ENCODE data around the gene PFDN2.
"Not testable (repeated sequence)": the region's sequence is repeated elsewhere in the genome, so short reads cannot be mapped to it uniquely, and the experiment has no call there.

The PFDN2 gene

DNA sequence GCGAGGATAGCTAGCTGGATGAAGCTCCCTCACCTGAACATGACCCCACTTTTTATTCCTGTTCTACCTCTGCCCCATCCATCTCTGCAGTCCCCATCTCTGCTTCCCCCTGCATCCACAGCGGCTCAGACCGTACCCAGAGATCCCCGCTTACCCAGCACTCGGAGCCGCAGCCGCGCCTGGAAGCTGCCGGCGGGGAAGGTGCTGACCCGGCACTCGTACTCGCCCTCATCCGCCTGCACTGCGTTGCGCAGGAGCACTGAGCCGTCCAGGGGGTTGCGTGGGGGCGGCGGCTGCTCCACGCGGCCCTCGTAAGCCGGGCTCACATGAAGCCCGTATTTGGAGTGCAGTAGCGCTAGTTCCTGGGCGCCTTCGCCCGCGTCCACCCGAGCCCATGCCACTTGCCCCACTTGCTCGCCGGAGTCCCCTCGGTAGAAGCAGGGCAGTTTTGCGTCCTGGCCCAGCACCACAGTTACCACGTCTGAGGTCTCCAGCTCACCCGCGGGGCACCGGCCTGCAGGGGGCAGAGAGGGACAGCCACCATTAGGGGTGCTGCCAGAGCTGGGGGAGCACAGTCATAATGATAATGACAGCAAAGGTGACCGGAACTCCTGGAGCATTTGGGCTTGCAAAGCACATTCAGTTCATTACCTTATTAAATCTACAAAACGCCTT lies 38.3 kb downstream of the PFDN2 start:
- no peak for DNase-seq

DNA sequence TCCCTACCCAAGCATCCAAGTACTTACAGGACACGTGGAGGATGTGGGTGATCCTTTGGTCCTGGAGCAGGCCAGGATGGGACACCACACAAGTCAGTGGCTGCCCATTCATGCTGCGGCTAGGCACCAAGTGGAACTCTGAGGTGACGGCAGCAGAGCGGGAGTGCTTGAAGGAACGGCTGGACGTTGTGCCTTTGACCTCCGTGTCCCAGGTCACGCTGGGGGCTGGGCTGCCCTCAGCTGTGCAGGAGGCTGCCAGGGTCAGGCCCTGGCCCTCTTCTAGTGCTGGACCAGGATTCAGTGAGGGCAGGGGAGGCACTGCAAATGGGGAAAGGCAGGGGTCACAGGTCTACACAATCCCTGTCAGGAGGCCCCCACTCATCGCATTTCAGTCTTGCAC lies 40.4 kb downstream of the PFDN2 start:
- DNase-seq: no peak

- no peak for DNase-seq
These were observed 41.4 kb downstream of the PFDN2 start for GRCh38 chr1:161076410-161076809.

DNA sequence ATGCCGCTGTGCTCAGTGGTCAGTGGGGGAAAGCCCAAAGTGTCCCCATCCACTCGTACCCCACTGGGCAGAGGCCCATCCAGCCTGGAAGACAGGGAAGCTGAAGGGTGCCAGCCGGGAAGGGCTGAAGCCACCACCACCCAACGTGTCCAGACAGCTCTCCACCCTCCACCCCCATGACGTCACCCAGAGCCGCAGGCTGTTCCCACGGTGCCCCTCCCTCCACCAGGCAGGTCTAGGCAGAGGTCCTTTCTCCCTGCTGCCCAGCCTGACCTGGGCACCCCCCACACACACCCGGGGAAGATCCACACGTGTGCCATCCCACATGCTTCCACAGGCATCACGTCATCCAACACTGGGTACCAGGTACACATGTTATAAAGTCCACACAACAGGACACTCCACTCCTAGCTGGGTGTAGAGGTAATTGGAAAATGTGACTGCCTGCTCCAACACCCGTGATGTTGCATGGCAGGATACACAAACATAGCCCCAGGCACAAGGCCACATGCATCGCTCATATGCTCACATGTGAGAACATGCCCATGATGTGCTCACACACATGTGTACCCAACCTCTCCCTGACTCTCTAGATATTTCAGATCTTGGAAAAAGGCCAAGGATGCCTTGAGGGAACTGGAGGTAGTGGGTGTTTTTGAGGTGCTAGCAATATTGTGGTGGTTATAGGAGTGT lies 43.0 kb downstream of the PFDN2 start:
- DNase-seq: no peak

GRCh38 chr1:161073474-161074121 lies 44.2 kb downstream of the PFDN2 start:
- DNase-seq: no peak

DNA sequence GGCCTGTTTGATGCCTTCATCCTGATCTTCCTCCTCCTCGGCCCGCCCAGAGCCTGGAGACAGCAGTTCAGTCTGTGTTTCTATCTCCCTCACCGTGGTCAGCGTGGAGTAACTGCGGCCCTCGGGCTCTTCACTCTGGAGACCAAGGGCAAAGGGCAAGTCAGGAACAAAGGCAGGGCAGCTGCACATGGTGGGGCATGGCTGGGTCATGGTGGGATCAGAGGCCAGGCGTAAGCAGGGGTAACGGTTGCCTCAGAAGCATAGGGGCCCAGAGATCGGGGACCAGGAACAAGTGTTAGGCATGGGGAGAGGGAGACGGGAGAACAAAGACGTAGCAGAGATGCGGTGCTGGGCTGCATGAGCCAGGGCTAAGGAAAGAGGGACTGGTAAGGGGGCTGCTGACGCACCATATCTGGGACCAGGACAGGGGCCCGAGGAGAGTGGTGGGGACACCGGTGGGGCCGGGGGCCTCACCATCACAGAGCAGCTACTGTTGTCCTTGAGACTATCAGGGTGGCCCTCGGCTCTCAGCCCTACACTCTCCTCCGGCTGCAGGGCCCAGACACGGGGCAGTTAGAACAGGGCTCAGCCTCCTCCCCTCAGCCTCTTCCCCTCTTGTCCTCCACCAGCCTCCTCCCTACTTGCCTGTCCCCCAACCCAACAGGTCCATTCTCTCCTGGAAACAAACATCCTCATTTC lies 44.9 kb downstream of the PFDN2 start:
- DNase-seq: no peak

DNA sequence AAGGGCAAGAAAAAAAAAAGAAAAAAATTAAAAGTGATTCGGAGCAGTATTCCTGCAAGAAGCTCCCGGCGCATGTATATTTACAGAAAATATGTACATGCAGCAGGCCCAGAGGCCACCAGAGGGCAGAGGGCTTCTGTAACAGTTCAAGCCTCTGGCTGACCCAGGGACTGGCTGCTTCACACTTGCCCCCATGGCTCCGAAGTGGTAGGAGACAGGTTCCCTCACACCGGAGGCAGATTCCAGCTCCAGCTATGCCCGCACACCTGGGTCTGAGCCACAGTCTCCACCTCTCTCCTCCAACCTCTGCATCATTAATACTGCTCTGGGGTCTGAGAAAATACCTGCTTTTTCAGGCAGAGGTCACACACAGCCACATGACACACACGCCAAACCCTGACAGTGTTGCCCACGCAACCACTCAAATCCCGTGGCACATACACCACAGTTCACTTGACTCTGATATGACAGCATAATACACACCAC lies 45.9 kb downstream of the PFDN2 start:
- peak; percentile 75 for DNase-seq

DNA sequence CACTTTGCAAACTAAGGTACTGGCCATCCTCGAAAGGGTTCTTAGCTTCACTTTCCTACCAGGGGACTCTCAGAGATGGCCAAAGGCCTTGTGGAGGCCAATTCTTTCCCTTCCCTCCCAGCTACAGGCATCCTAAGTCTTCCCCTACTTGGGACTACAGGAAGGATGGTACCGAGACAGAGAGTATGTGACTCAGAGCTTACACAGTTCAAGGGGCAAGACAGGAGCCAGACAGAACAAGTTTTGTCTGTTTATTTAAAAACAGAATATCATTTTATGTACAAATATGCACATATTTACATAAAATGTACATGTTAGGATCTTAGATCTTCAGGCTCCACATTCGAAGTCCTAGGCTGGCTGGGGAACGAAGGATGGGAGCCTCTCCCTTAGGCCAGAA lies 47.1 kb downstream of the PFDN2 start:
- no peak for DNase-seq

DNA sequence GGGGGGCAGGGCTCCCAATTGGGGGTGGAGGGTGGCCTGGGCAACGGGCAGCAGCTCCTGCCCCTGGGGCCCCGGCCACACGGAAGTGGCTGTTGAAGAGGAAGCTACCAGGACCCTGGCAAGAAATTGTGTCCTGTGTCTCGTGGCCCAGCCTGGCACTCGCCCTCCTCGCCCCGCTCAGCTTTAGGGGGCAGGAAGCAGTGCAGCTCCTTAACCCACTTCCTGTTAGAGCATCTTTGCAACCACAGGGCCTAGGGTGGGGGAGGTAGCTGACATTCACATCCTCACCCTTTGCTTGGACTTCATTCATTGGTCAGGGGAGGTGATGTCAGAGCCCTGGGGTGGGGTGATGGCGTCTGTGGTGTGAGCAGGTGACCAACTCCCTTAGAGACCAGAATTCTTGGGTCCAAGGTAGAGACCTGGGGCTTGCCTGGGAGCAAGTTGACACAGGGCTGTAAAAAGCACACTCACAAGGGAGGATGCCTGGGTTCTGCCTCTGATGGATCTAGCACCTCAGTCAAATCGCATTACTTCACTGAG lies 48.0 kb downstream of the PFDN2 start, which contains the start of gene ARHGAP30:
Gene ARHGAP30 (minus strand): TSS at position 161 of the 540 bp plus-strand sequence. CDS start 267 bp downstream, outside the sequence.
- peak; percentile 89 for DNase-seq

- DNase-seq: no peak
These were observed 48.6 kb downstream of the PFDN2 start for GRCh38 chr1:161069241-161069640.

GRCh38 chr1:161068306-161069234 lies 49.3 kb downstream of the PFDN2 start:
- peak; percentile 87 for DNase-seq

DNA sequence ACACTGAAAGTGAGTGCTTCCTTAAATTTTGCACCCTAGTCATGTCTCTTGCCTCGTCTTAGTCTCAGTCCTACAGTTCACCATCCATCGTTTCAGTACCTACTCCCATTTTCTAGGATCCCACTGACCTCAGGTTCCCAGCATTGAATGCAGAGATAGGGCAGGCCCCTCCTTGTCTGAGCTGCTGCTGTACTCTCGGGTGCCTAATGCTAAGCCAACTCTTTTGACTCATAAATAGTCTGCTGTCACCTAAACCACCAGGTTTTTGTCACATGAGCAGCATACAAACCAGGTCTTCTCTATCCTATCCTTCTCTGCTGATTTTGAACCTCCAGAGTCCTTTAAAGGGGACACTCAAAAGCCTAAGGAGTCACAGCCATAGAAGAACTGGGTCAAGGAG lies 51.1 kb downstream of the PFDN2 start:
- DNase-seq: no peak

DNA sequence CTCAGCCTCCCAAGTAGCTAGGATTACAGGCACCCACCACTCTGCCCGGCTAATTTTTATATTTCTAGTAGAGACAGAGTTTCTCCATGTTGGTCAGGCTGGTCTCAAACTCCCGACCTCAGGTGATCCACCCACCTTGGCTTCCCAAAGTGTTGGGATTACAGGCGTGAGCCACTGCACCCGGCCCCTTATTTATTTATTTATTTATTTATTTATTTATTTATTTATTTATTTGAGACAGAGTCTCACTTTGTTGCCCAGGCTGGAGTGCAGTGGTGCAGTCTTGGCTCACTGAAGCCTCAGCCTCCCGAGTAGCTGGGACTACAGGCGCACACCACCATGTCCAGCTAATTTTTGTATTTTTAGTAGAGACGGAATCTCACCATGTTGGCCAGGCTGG lies 52.2 kb downstream of the PFDN2 start:
- not testable (repeated sequence) for DNase-seq

DNA sequence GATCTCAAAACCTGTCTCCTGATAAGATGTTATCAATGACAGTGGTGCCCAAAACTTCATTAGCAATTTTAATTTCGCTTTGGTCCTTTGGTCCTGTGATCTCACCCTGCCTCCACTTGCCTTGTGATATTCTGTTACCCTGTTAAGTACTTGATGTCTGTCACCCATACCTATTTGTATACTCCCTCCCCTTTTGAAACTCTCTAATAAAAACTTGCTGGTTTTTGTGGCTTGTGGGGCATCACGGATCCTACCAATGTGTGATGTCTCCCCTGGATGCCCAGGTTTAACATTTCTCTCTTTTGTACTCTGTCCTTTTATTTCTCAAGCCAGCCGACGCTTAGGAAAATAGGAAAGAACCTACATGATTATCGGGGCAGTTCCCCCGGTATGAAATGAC lies 53.9 kb downstream of the PFDN2 start:
- not testable (repeated sequence) for DNase-seq

DNA sequence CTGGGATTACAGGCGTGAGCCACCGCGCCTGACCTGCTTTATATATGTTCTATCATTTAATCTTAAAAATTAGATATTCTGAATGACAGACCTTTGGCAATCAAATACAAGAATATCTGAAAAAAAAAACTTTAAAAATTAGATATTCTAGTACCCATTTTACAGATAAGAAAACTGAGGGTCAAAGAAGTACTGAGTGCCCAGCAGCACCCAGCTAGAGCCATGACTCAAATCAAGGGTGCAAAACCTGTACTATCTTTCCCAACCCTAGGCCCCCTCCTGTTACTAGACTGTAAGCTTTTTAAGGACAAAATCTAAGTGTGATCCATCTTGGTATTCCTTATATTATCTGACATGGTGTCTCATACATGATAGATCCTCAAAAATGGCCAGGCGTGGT lies 56.4 kb downstream of the PFDN2 start:
- no peak for DNase-seq

DNA sequence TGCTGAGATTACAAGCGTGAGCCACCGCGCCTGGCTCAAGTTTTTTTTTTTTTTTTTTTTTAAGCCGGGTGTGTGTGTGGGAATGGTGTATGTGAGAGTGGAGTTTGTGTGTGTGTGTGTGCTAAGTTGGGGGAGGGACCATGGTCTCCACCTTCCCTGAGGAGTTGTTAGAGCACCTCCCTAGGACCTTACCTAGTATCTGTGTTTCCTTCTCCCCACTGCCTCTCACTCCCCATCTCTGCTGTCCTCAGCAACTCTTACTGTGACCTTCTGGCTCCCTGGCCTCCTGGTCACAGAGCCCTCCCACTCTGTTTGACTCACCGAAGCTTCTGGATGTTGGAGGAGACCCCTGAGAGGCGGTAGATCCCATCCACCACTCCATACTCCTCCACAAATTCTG lies 58.5 kb downstream of the PFDN2 start:
- no peak for DNase-seq

DNA sequence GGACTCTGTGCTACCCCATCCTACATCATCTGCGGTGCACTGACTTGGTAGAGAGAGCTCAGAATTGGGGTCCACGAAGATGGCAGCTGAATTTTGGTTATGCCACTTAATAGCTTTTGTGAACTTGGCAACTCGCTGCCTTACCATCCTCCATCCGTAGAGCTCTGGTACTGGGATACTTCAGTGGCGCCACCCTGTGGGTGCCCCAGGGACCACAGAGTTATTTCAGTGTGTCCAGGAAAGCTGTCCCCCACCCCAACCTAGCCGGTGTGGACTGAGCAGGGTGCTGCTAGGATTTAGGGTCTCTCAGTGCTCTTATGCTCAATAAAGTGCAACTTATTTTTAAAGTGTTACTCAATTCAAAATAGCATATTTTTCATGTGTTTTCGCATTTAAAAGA lies 63.0 kb downstream of the PFDN2 start:
- no peak for DNase-seq

GRCh38 chr1:161054232-161054631 lies 63.6 kb downstream of the PFDN2 start:
- no peak for DNase-seq

DNA sequence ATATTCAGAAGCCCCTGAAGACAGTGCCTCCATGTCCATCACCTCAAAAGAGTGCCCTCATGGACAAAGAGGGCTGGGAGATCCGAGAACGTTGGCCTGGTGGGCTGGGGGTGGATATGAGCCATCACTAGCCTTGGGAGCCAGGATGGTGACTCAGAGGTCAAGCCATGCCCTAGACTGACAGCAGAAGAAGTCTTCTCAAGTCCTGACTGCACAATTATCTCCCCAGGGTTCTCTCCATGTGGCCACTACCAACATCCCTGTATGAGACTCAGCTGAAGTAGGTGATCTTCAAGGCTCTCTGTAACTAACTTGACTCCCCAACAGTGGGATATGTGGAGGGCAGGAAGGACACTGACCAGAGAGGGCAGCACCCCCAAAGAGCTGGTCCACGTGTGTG lies 64.9 kb downstream of the PFDN2 start:
- DNase-seq: no peak

GRCh38 chr1:161051219-161051618 lies 66.6 kb downstream of the PFDN2 start:
- DNase-seq: no peak

All from activated CD8-positive, alpha-beta memory T cell treated with anti-CD3 and anti-CD28 coated beads for 24 hours (primary cell).